IPS-18c (cell line): ENCODE data around the gene NBPF12.
"Not testable (repeated sequence)": the region's sequence is repeated elsewhere in the genome, so short reads cannot be mapped to it uniquely, and the experiment has no call there.

Experiments used
- H3K4me3 ChIP-seq: 2 replicates; pipeline ENCODE4 v1.7.0; 2013; ENCODE audit warnings: low read depth, mild to moderate bottlenecking, low read length, moderate library complexity; ENCODE audit not compliant: insufficient read depth
- H3K9me3 ChIP-seq: one replicate; pipeline ENCODE4 v1.6.1; 2013; ENCODE audit warnings: mild to moderate bottlenecking, low read length, moderate library complexity; ENCODE audit not compliant: control insufficient read depth, insufficient read depth

Gene NBPF12

GRCh38 chr1:146948127-146948526 lies 10.0 kb downstream of the NBPF12 start:
- not testable (repeated sequence) for H3K4me3 ChIP-seq, H3K9me3 ChIP-seq

DNA sequence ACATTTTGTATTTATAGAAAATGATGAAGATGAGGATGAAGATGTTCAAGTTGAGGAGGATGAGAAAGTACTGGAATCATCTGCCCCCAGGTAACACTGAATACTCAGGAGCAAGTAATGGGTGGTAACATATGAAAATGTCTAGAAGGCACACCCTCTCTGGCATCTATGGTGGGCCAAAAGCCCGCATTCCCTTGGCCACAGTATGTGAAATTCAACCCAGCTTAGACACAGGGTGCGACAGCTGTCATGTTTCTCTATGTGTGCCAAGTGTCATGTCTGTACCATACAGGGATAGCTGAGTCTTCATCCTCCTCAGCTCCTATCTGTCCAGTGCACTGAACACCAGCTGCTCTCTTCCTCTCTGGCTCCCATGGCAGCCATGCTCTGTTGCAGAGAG lies 26.2 kb downstream of the NBPF12 start:
- H3K4me3 ChIP-seq, H3K9me3 ChIP-seq: not testable (repeated sequence)

DNA sequence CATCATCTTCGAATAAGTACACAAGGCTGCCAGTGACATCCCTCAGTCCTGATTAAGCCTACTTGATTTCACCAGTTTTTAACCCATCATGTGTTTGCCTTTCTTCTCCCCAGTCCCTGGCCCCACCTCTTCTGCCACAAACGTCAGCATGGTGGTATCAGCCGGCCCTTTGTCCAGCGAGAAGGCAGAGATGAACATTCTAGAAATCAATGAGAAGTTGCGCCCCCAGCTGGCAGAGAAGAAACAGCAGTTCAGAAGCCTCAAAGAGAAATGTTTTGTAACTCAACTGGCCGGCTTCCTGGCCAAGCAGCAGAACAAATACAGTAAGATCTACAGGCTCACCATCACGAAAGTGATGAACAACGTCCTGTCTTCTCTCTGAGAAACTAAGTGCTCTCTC lies 28.2 kb downstream of the NBPF12 start:
- not testable (repeated sequence) for H3K9me3 ChIP-seq, H3K4me3 ChIP-seq

DNA sequence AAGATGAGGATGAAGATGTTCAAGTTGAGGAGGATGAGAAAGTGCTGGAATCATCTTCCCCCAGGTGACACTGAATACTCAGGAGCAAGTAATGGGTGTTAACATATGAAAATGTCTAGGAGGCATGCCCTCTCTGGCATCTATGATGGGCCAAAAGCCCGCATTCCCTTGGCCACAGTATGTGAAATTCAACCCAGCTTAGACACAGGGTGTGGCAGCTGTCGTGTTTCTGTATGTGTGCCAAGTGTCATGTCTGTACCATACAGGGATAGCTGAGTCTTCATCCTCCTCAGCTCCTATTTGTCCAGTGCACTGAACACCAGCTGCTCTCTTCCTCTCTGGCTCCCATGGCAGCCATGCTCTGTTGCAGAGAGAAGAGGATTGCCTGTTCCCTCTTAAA lies 32.5 kb downstream of the NBPF12 start:
- H3K4me3 ChIP-seq, H3K9me3 ChIP-seq: not testable (repeated sequence)

- not testable (repeated sequence) for H3K4me3 ChIP-seq
Observed at GRCh38 chr1:146972681-146973080, 34.6 kb downstream of the NBPF12 start.

GRCh38 chr1:146985855-146986254 lies 47.7 kb downstream of the NBPF12 start:
- H3K9me3 ChIP-seq, H3K4me3 ChIP-seq: not testable (repeated sequence)

More at GRCh38 chr1:146972681-146973080, 34.6 kb downstream of the NBPF12 start:
- not testable (repeated sequence) for H3K9me3 ChIP-seq

DNA sequence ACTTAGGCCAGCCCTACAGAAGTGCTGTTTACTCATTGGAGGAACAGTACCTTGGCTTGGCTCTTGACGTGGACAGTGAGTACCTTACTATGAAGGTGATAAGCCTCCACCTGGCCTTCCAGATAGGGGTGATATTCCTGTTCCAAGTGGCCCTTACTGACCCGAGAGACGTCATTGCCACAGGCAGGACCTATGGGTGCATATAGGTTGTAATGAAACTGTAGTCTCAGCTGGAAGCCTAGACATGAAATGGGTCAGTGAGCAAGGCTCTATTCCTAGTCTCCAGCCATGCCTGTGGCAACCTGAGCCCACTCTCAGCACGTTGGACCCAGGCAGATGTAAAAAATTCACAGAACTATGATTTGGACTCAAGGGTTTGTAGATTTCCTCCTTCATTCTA lies 48.3 kb downstream of the NBPF12 start:
- not testable (repeated sequence) for H3K9me3 ChIP-seq

GRCh38 chr1:146987502-146987901 lies 49.4 kb downstream of the NBPF12 start:
- H3K4me3 ChIP-seq, H3K9me3 ChIP-seq: not testable (repeated sequence)

More for the DNA sequence above, 48.3 kb downstream of the NBPF12 start:
- H3K4me3 ChIP-seq, result not testable (repeated sequence)

- not testable (repeated sequence) for H3K4me3 ChIP-seq, H3K9me3 ChIP-seq
Observed at GRCh38 chr1:146989455-146989854, 51.3 kb downstream of the NBPF12 start.

- not testable (repeated sequence) for H3K9me3 ChIP-seq, H3K4me3 ChIP-seq
Observed at GRCh38 chr1:147008495-147008894, 70.4 kb downstream of the NBPF12 start.

DNA sequence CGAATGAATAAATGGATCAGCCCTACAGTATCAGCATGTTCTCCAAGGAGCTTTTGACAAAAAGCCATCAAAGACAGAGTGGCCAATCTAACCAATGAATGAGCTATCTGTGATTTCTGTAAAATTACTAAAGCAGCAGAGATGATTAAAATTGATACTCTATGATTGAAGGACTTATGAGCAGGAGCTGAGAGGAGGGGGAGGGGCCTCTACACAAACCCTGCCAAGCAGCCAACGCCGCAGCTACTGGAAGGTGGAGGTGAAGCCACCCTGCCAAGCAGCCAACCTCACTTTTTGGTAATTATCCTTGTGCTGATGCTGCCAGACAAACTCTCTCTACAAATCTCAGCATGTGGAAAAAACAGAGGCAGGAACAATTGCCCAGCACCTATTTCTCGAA lies 88.9 kb downstream of the NBPF12 start:
- H3K4me3 ChIP-seq, H3K9me3 ChIP-seq: not testable (repeated sequence)

- H3K4me3 ChIP-seq, H3K9me3 ChIP-seq: not testable (repeated sequence)
Observed at GRCh38 chr1:147030066-147030653, 92.0 kb downstream of the NBPF12 start.

DNA sequence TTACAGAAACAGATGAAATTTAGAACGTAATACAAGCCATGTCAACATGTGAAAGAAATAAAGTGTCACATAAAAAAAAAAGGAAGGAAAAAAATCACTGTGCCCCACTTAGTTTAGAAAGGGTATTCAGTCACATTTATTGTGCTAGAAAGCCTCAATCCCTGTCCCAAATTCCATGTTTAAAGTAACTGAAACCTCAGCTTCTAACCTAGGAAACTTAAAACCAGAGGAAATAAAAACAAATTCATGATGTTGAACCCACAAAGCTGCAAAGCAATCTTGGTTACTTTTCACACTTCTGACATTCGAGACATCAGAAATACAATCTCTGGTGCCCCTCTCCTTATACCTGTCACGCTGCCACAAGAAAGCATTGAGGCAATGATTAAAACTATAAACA lies 101.8 kb downstream of the NBPF12 start:
- Histone ChIP-seq H3K9me3 (no peaks in the 10 kb centered on the region), H3K4me3 (no peak overlapping the region)

- H3K9me3 ChIP-seq, H3K4me3 ChIP-seq: not testable (repeated sequence)
Observed at GRCh38 chr1:147042891-147043290, 104.8 kb downstream of the NBPF12 start.

GRCh38 chr1:147044511-147044910 lies 106.4 kb downstream of the NBPF12 start:
- H3K9me3 ChIP-seq, H3K4me3 ChIP-seq: not testable (repeated sequence)
